Common myeloid progenitor, CD34-positive (primary cell): Measurements from ENCODE around the gene HOXD13.

ENCODE experiments used
- CTCF ChIA-PET: fragments of 350-600 bp; sonication (Branson Sonifier 250); formaldehyde crosslinking; loops from one replicate; lab custom pipeline; 2021; ENCODE audit warnings: antibody characterized with exemption; lab: Charles Lee
- POLR2A ChIA-PET: fragments of 350-600 bp; sonication (Branson Sonifier 250); formaldehyde crosslinking; loops from one replicate; lab custom pipeline; 2021; ENCODE audit warnings: antibody characterized with exemption; lab: Charles Lee
- DNase-seq, 3 donors: peaks; one replicate each; pipeline versions ENCODE4 v3.0.0 to v3.0.0-alpha.2; 2013
- H3K27ac ChIP-seq, 2 experiments: 1 replicate in 1 of 2; 2 replicates in 1 of 2; pipeline ENCODE4 v1.7.0; 2013; ENCODE audit warnings: inconsistent platforms in 2 of 2, low read length in 2 of 2, mild to moderate bottlenecking in 2 of 2, low read depth in 1 of 2, moderate library complexity in 1 of 2; ENCODE audit not compliant: severe bottlenecking in 2 of 2, insufficient read depth in 1 of 2, poor library complexity in 1 of 2
- H3K27me3 ChIP-seq, 5 experiments: replicated peaks in 2 of 5; 1 replicate in 3 of 5; 2 replicates in 2 of 5; pipeline versions ENCODE4 v1.6.1 to v1.7.0; 2013; ENCODE audit warnings: low read length in 4 of 5, mild to moderate bottlenecking in 2 of 5, moderate library complexity in 2 of 5, inconsistent platforms in 1 of 5; ENCODE audit not compliant: insufficient read depth in 5 of 5, control insufficient read depth in 4 of 5
- H3K36me3 ChIP-seq, 4 experiments: 1 replicate in 2 of 4; 2 replicates in 2 of 4; pipeline versions ENCODE4 v1.6.1 to v1.7.0; 2013; ENCODE audit warnings: low read length in 3 of 4, control low read depth in 1 of 4, mild to moderate bottlenecking in 1 of 4; ENCODE audit not compliant: control insufficient read depth in 4 of 4, insufficient read depth in 4 of 4
- H3K4me1 ChIP-seq, 4 experiments: 1 replicate in 3 of 4; 2 replicates in 1 of 4; pipeline versions ENCODE4 v1.6.1 to v1.7.1; 2013; ENCODE audit warnings: low read length in 3 of 4, mild to moderate bottlenecking in 3 of 4, control low read depth in 1 of 4, inconsistent platforms in 1 of 4, moderate library complexity in 1 of 4; ENCODE audit not compliant: control insufficient read depth in 4 of 4, insufficient read depth in 4 of 4; ENCODE audit errors: control extremely low read depth in 1 of 4
- H3K4me3 ChIP-seq, 7 experiments: 1 replicate in 4 of 7; 2 replicates in 3 of 7; pipeline versions ENCODE4 v1.5.1 to v1.7.0; 2013; ENCODE audit warnings: mild to moderate bottlenecking in 7 of 7, low read length in 6 of 7, moderate library complexity in 6 of 7, inconsistent platforms in 2 of 7, low read depth in 2 of 7, control low read depth in 1 of 7; ENCODE audit not compliant: insufficient read depth in 4 of 7, control insufficient read depth in 1 of 7; ENCODE audit errors: extremely low read depth in 1 of 7
- H3K9me3 ChIP-seq, 5 experiments: 1 replicate in 4 of 5; 2 replicates in 1 of 5; pipeline versions ENCODE4 v1.6.1 to v1.7.1; 2013; ENCODE audit warnings: low read length in 4 of 5, mild to moderate bottlenecking in 2 of 5, inconsistent platforms in 1 of 5, low read depth in 1 of 5, moderate library complexity in 1 of 5; ENCODE audit not compliant: control insufficient read depth in 4 of 5, insufficient read depth in 2 of 5; ENCODE audit errors: control extremely low read depth in 1 of 5
- WGBS: methylation state at CpG from one replicate; pipeline ENCODE4 v1.1.5; 2013; ENCODE audit not compliant: insufficient coverage; 5-methylcytosine and 5-hydroxymethylcytosine counted together

The HOXD13 gene

GRCh38 chr2:176107731-176108181 lies 15.2 kb downstream of the HOXD13 start:
- POLR2A ChIA-PET, result no interaction called here
- Histone ChIP-seq H3K27me3 (peaks cover 25 to 99% (median 58%) of the 10 kb centered on the region in 5 experiments), H3K9me3 (no peaks in the 10 kb centered on the region), H3K4me3 (no peak overlapping the region), H3K27ac (no peak overlapping the region), H3K4me1 (peaks cover 0 to 10% (median 8%) of the 10 kb centered on the region in 4 experiments), H3K36me3 (no peaks in the 10 kb centered on the region)
- WGBS, result 3% methylated on average over 43 of the region's 59 CpGs
- no peak for DNase-seq
- CTCF ChIA-PET, result no interaction called here

GRCh38 chr2:176109192-176109901 lies 16.8 kb downstream of the HOXD13 start:
- ChIA-PET POLR2A (no interaction called here), CTCF (interaction anchor here (1.6 to 3.6 kb wide), 5 partner anchors 7 to 1039 kb away, joined by 4 to 27 read pairs (median 12); partner anchors contain the start of gene HOXD9)
- Histone ChIP-seq H3K9me3 (no peaks in the 10 kb centered on the region), H3K4me3 (no peak overlapping the region), H3K27me3 (peaks cover 24 to 99% (median 57%) of the 10 kb centered on the region in 5 experiments), H3K27ac (no peak overlapping the region), H3K36me3 (no peaks in the 10 kb centered on the region), H3K4me1 (peaks cover 0 to 10% (median 8%) of the 10 kb centered on the region in 4 experiments)
- WGBS, result 6% methylated on average over 20 of the region's 26 CpGs
- DNase-seq, result no peak

- H3K4me3 ChIP-seq, result no peak overlapping the region
- CTCF ChIA-PET, result interaction anchor here (0.7 to 3.6 kb wide), 12 partner anchors 8 to 1038 kb away, joined by 3 to 27 read pairs (median 6); partner anchors contain the start of gene HOXD9
- H3K36me3 ChIP-seq, result no peaks in the 10 kb centered on the region
- POLR2A ChIA-PET, result no interaction called here
- WGBS, result 10% methylated on average over 3 of the region's 4 CpGs
- peaks cover 0 to 10% (median 6%) of the 10 kb centered on the region in 4 experiments for H3K4me1 ChIP-seq
- peaks cover 25 to 99% (median 63%) of the 10 kb centered on the region in 5 experiments for H3K27me3 ChIP-seq
- peaks cover 0 to 3% (median 0%) of the 10 kb centered on the region in 5 experiments for H3K9me3 ChIP-seq
- no peak overlapping the region for H3K27ac ChIP-seq
- no peak for DNase-seq
These were observed 17.4 kb downstream of the HOXD13 start for GRCh38 chr2:176109946-176110345.

- DNase-seq, result peak in 1 of 3 donors; percentile 45
- 21% methylated on average over 5 of the region's 7 CpGs for WGBS
- Histone ChIP-seq H3K27me3 (peaks cover 29 to 99% (median 69%) of the 10 kb centered on the region in 5 experiments), H3K4me1 (peaks cover 0 to 10% (median 6%) of the 10 kb centered on the region in 4 experiments), H3K36me3 (no peaks in the 10 kb centered on the region), H3K9me3 (peaks cover 0 to 3% (median 0%) of the 10 kb centered on the region in 5 experiments), H3K27ac (no peak overlapping the region), H3K4me3 (no peak overlapping the region)
- ChIA-PET POLR2A (interaction anchor here (0.6 to 1.2 kb wide), 2 partner anchors 9 to 911 kb away, joined by 3 to 5 read pairs; no protein-coding TSS in a partner anchor), CTCF (interaction anchor here (0.7 to 3.6 kb wide), 21 partner anchors 9 to 1038 kb away, joined by 3 to 27 read pairs (median 4); partner anchors contain the start of gene HOXD9)
These were observed 18.1 kb downstream of the HOXD13 start for GRCh38 chr2:176110415-176111308.

- peaks cover 0 to 10% (median 6%) of the 10 kb centered on the region in 4 experiments for H3K4me1 ChIP-seq
- peaks cover 0 to 3% (median 0%) of the 10 kb centered on the region in 5 experiments for H3K9me3 ChIP-seq
- 0% methylated on average over 5 of the region's 16 CpGs for WGBS
- no peaks in the 10 kb centered on the region for H3K36me3 ChIP-seq
- DNase-seq, result peak; percentile 62 to 66 (median 65)
- ChIA-PET POLR2A (interaction anchor here (1.2 kb wide), 1 partner anchor 9 kb away, joined by 3 read pairs; no protein-coding TSS in a partner anchor), CTCF (interaction anchor here (0.9 to 3.6 kb wide), 18 partner anchors 9 to 1037 kb away, joined by 3 to 27 read pairs (median 4); partner anchors contain the start of gene HOXD9)
- H3K27ac ChIP-seq, result no peak overlapping the region
- H3K27me3 ChIP-seq, result peaks cover 27 to 99% (median 70%) of the 10 kb centered on the region in 5 experiments
- no peak overlapping the region for H3K4me3 ChIP-seq
These were observed 18.8 kb downstream of the HOXD13 start for GRCh38 chr2:176111309-176111663.

GRCh38 chr2:176111846-176112374 lies 19.4 kb downstream of the HOXD13 start:
- 8% methylated on average over 28 of the region's 29 CpGs for WGBS
- Histone ChIP-seq H3K4me3 (no peak overlapping the region), H3K27me3 (peaks cover 29 to 99% (median 75%) of the 10 kb centered on the region in 5 experiments), H3K27ac (no peak overlapping the region), H3K9me3 (peaks cover 0 to 7% (median 0%) of the 10 kb centered on the region in 5 experiments), H3K36me3 (no peaks in the 10 kb centered on the region), H3K4me1 (peaks cover 0 to 8% (median 5%) of the 10 kb centered on the region in 4 experiments)
- ChIA-PET CTCF (interaction anchor here (1.2 to 3.6 kb wide), 8 partner anchors 8 to 741 kb away, joined by 3 to 27 read pairs (median 12); partner anchors contain the start of gene HOXD9), POLR2A (interaction anchor here (1.2 kb wide), 1 partner anchor 8 kb away, joined by 3 read pairs; no protein-coding TSS in a partner anchor)
- no peak for DNase-seq
